Endodermal cell (in vitro differentiated cells): ENCODE results near the gene LRBA. TPM values are rescaled to one million over a fixed set of nuclear protein-coding genes. Genes with fewer than 3 reads are reported as not detected.

Experiments used
- DNase-seq: peaks from one replicate; pipeline ENCODE4 v3.0.0-alpha.2; 2017
- H3K27ac ChIP-seq: 2 replicates; pipeline ENCODE4 v1.5.1; 2013; ENCODE audit warnings: mild to moderate bottlenecking, low read depth, low read length, moderate library complexity
- H3K27me3 ChIP-seq: 2 replicates; pipeline ENCODE4 v1.6.1; 2013; ENCODE audit warnings: mild to moderate bottlenecking, low read length, moderate library complexity; ENCODE audit not compliant: insufficient read depth, control insufficient read depth, poor library complexity, severe bottlenecking
- H3K36me3 ChIP-seq: 2 replicates; pipeline ENCODE4 v1.7.0; 2013; ENCODE audit warnings: mild to moderate bottlenecking, low read length, moderate library complexity; ENCODE audit not compliant: control insufficient read depth, insufficient read depth
- H3K4me1 ChIP-seq: one replicate; pipeline ENCODE4 v1.7.0; 2013; ENCODE audit warnings: low read length; ENCODE audit not compliant: control insufficient read depth, insufficient read depth
- H3K4me3 ChIP-seq: 2 replicates; pipeline ENCODE4 v1.5.1; 2013; ENCODE audit warnings: mild to moderate bottlenecking, low read length, moderate library complexity
- H3K9ac ChIP-seq: 2 replicates; pipeline ENCODE4 v1.6.1; 2013; ENCODE audit warnings: mild to moderate bottlenecking, low read length, moderate library complexity; ENCODE audit not compliant: poor library complexity, severe bottlenecking; ENCODE audit errors: extremely low read depth
- H3K9me3 ChIP-seq: 2 replicates; pipeline ENCODE4 v1.6.1; 2013; ENCODE audit warnings: mild to moderate bottlenecking, low read length, moderate library complexity; ENCODE audit not compliant: control insufficient read depth
- H3K27ac Mint-ChIP-seq: 2 replicates; pipeline ENCODE4 v1.8.0; 2020; ENCODE audit warnings: mixed read lengths
- H3K27me3 Mint-ChIP-seq: 2 replicates; pipeline ENCODE4 v1.8.0; 2021; ENCODE audit warnings: mild to moderate bottlenecking, mixed read lengths; ENCODE audit not compliant: insufficient read depth
- H3K36me3 Mint-ChIP-seq: 2 replicates; pipeline ENCODE4 v1.8.0; 2020; ENCODE audit warnings: low read depth, mixed read lengths
- H3K4me1 Mint-ChIP-seq: 2 replicates; pipeline ENCODE4 v1.8.0; 2020; ENCODE audit warnings: mixed read lengths
- H3K4me3 Mint-ChIP-seq: 2 replicates; pipeline ENCODE4 v1.8.0; 2020; ENCODE audit warnings: mild to moderate bottlenecking, moderate library complexity, mixed read lengths
- H3K9me3 Mint-ChIP-seq: 2 replicates; pipeline ENCODE4 v1.8.0; 2020; ENCODE audit warnings: mild to moderate bottlenecking, mixed read lengths
- CTCF ChIP-seq: fragments of 200-600 bp; sonication (generic); conservative IDR thresholded peaks from 2 replicates; pipeline ENCODE4 v1.5.0; 2021; ENCODE audit warnings: antibody characterized with exemption, mild to moderate bottlenecking
- WGBS, 2 experiments: methylation state at CpG; one replicate each; pipeline versions ENCODE4 v1.1.5 to v1.1.7; 2013; ENCODE audit warnings: missing lambda C conversion rate in 2 of 2, mixed read lengths in 1 of 2; ENCODE audit not compliant: insufficient coverage in 1 of 2, insufficient read length in 1 of 2; 5-methylcytosine and 5-hydroxymethylcytosine counted together
- total RNA-seq, 2 donors: library from RNA; stranded (reverse); fragmentation: NEBNext Ultra II Directional in 1 of 2; extraction: Animal tissue kit (Norgen Biotek cat#: 25700) in 1 of 2; gene quantifications; 2 replicates in 1 of 2; 3 replicates in 1 of 2; pipeline ENCODE4 v1.2.1, GENCODE V29; 2021

The LRBA gene
- total RNA-seq, 2 donors from 2014 or later, result 77.3 to 95.9 TPM

GRCh38 chr4:150591904-150592303 lies 423.2 kb downstream of the LRBA start:
- TF ChIP-seq CTCF, result peak; percentile 34
- Histone ChIP-seq H3K4me1 (peaks cover 7% of the 10 kb centered on the region), H3K36me3 (peaks cover 27% of the 10 kb centered on the region), H3K9me3 (no peaks in the 10 kb centered on the region), H3K9ac (no peak overlapping the region), H3K27me3 (peaks cover under 1% of the 10 kb centered on the region), H3K27ac (no peak overlapping the region), H3K4me3 (no peak overlapping the region)
- H3K27me3 Mint-ChIP-seq, result peaks cover 11% of the 10 kb centered on the region
- no peaks in the 10 kb centered on the region for H3K36me3 Mint-ChIP-seq
- H3K4me3 Mint-ChIP-seq, result peak overlapping the region; percentile 24
- no peak overlapping the region for H3K27ac Mint-ChIP-seq
- no peaks in the 10 kb centered on the region for H3K9me3 Mint-ChIP-seq
- WGBS, 2 experiments, result 71% methylated on average over 3 of the region's 4 CpGs; no CpG with 5 or more reads in 1 of the 2 experiments
- H3K4me1 Mint-ChIP-seq, result peaks cover 15% of the 10 kb centered on the region
- no peak for DNase-seq

GRCh38 chr4:150591406-150591805 lies 423.7 kb downstream of the LRBA start:
- Histone ChIP-seq H3K9ac (no peak overlapping the region), H3K27ac (peak overlapping the region; percentile 45), H3K27me3 (peaks cover 5% of the 10 kb centered on the region), H3K4me1 (peaks cover 7% of the 10 kb centered on the region), H3K4me3 (no peak overlapping the region), H3K9me3 (no peaks in the 10 kb centered on the region), H3K36me3 (peaks cover 27% of the 10 kb centered on the region)
- Mint-ChIP-seq H3K27ac (no peak overlapping the region), H3K4me3 (peak overlapping the region; percentile 24), H3K27me3 (peaks cover 12% of the 10 kb centered on the region), H3K36me3 (no peaks in the 10 kb centered on the region), H3K9me3 (no peaks in the 10 kb centered on the region), H3K4me1 (peaks cover 15% of the 10 kb centered on the region)
- TF ChIP-seq CTCF, result peak; percentile 61
- WGBS, 2 experiments, result 11 to 31% methylated on average over 2 to 5 of the region's 5 CpGs
- peak; percentile 85 for DNase-seq

GRCh38 chr4:150590631-150591030 lies 424.5 kb downstream of the LRBA start:
- peaks cover 20% of the 10 kb centered on the region for H3K27me3 Mint-ChIP-seq
- H3K4me3 Mint-ChIP-seq, result no peak overlapping the region
- H3K27ac ChIP-seq, result no peak overlapping the region
- H3K9ac ChIP-seq, result no peak overlapping the region
- peaks cover 15% of the 10 kb centered on the region for H3K4me1 Mint-ChIP-seq
- no peaks in the 10 kb centered on the region for H3K9me3 Mint-ChIP-seq
- H3K9me3 ChIP-seq, result no peaks in the 10 kb centered on the region
- WGBS, 2 experiments, result 94 to 96% methylated on average over 3 to 5 of the region's 5 CpGs
- H3K27me3 ChIP-seq, result peaks cover 13% of the 10 kb centered on the region
- peaks cover 27% of the 10 kb centered on the region for H3K36me3 ChIP-seq
- no peak overlapping the region for H3K4me3 ChIP-seq
- no peak overlapping the region for H3K27ac Mint-ChIP-seq
- H3K4me1 ChIP-seq, result peaks cover 7% of the 10 kb centered on the region
- H3K36me3 Mint-ChIP-seq, result no peaks in the 10 kb centered on the region
- DNase-seq, result no peak
- TF ChIP-seq CTCF, result peak; percentile 23
